Left ventricle myocardium inferior (tissue), 1 donor: Measurements from ENCODE around the gene DGKH. TPM values are rescaled to one million over a fixed set of nuclear protein-coding genes. Genes with fewer than 3 reads are reported as not detected.
"Not testable (repeated sequence)": the region's sequence is repeated elsewhere in the genome, so short reads cannot be mapped to it uniquely, and the experiment has no call there.

Experiments
- DNase-seq: peaks from one replicate; pipeline ENCODE4 v3.0.0-alpha.2; 2020
- H3K27ac ChIP-seq: fragments of 200-600 bp; replicated peaks from 2 replicates; pipeline ENCODE4 v1.8.0; 2021
- H3K27me3 ChIP-seq: fragments of 200-600 bp; 2 replicates; pipeline ENCODE4 v1.8.0; 2021; ENCODE audit warnings: low read depth
- H3K36me3 ChIP-seq: fragments of 200-600 bp; 2 replicates; pipeline ENCODE4 v1.8.0; 2021
- H3K4me1 ChIP-seq: fragments of 200-600 bp; 2 replicates; pipeline ENCODE4 v1.8.0; 2021
- H3K4me3 ChIP-seq: fragments of 200-600 bp; 2 replicates; pipeline ENCODE4 v1.8.0; 2021; ENCODE audit warnings: mild to moderate bottlenecking, moderate library complexity
- H3K9me3 ChIP-seq: fragments of 200-600 bp; replicated peaks from 2 replicates; pipeline ENCODE4 v1.8.0; 2021
- CTCF ChIP-seq: fragments of 200-600 bp; IDR thresholded peaks from 2 replicates; pipeline ENCODE4 v1.8.0; 2021; ENCODE audit warnings: antibody characterized with exemption, mild to moderate bottlenecking, borderline replicate concordance
- intact Hi-C: fragments of 100-400 bp; cut with micrococcal nuclease; formaldehyde crosslinking; loops from one replicate; pipeline ENCODE4 v1.11.0; 2022
- total RNA-seq: library from RNA; stranded (reverse); fragmentation: NEBNext Ultra II Directional; extraction: Animal tissue kit (Norgen Biotek cat#: 25700); gene quantifications from one replicate; pipeline ENCODE4 v1.2.1, GENCODE V29; 2021
- donor health status: DM: no; HTN: yes; CAD: no; lungs with severe emphysema.

Gene DGKH
- total RNA-seq, 1 donor from 2014 or later: 4.8 TPM

GRCh38 chr13:42084722-42085121, 36.3 kb downstream of the DGKH start:
- peaks cover 4% of the 10 kb centered on the region for H3K36me3 ChIP-seq
- no peaks in the 10 kb centered on the region for H3K27me3 ChIP-seq
- H3K27ac ChIP-seq: no peak overlapping the region
- intact Hi-C loops: no loop called here
- DNase-seq: no peak
- no peak overlapping the region for H3K4me3 ChIP-seq
- no peak for TF ChIP-seq CTCF
- H3K9me3 ChIP-seq: peaks cover 8% of the 10 kb centered on the region
- H3K4me1 ChIP-seq: no peaks in the 10 kb centered on the region

- Histone ChIP-seq H3K27me3 (no peaks in the 10 kb centered on the region), H3K27ac (no peak overlapping the region), H3K4me3 (no peak overlapping the region), H3K9me3 (peaks cover 11% of the 10 kb centered on the region), H3K4me1 (no peaks in the 10 kb centered on the region), H3K36me3 (peaks cover 3% of the 10 kb centered on the region)
- intact Hi-C loops: no loop called here
- no peak for TF ChIP-seq CTCF
- DNase-seq: no peak
Observed at GRCh38 chr13:42086582-42086981, 38.1 kb downstream of the DGKH start.

- TF ChIP-seq CTCF: no peak
- no peak overlapping the region for H3K4me3 ChIP-seq
- peaks cover 4% of the 10 kb centered on the region for H3K9me3 ChIP-seq
- no peaks in the 10 kb centered on the region for H3K27me3 ChIP-seq
- no peak overlapping the region for H3K27ac ChIP-seq
- DNase-seq: no peak
- no peaks in the 10 kb centered on the region for H3K4me1 ChIP-seq
- intact Hi-C loops: no loop called here
- H3K36me3 ChIP-seq: no peaks in the 10 kb centered on the region
Observed at GRCh38 chr13:42094516-42095040, 46.1 kb downstream of the DGKH start.

- DNase-seq, H3K4me1 ChIP-seq, H3K9me3 ChIP-seq, intact Hi-C loops, H3K27ac ChIP-seq, H3K27me3 ChIP-seq, H3K4me3 ChIP-seq, H3K36me3 ChIP-seq: not testable (repeated sequence)
Observed at GRCh38 chr13:42096222-42096621, 47.8 kb downstream of the DGKH start.

- Histone ChIP-seq H3K27me3 (no peaks in the 10 kb centered on the region), H3K4me3 (no peak overlapping the region), H3K9me3 (peaks cover 14% of the 10 kb centered on the region), H3K36me3 (no peaks in the 10 kb centered on the region), H3K27ac (no peak overlapping the region), H3K4me1 (peaks cover 15% of the 10 kb centered on the region)
- TF ChIP-seq CTCF: no peak
- DNase-seq: no peak
- intact Hi-C loops: no loop called here
Observed at GRCh38 chr13:42099962-42100675, 51.7 kb downstream of the DGKH start.

- H3K9me3 ChIP-seq: peaks cover 14% of the 10 kb centered on the region
- no peak for DNase-seq
- peaks cover 15% of the 10 kb centered on the region for H3K4me1 ChIP-seq
- no peak for TF ChIP-seq CTCF
- H3K27me3 ChIP-seq: no peaks in the 10 kb centered on the region
- no peak overlapping the region for H3K27ac ChIP-seq
- H3K36me3 ChIP-seq: no peaks in the 10 kb centered on the region
- no peak overlapping the region for H3K4me3 ChIP-seq
- intact Hi-C loops: no loop called here
Observed at GRCh38 chr13:42100960-42101359, 52.5 kb downstream of the DGKH start.
